Inflammatory macrophage treated with lipopolysaccharide for 4 hours (primary cell): Measurements from ENCODE around the gene SNX25.
A peak's percentile ranks its signal among the peaks of the same experiment; 100 is the strongest.

Source experiments
- DNase-seq: peaks from one replicate; pipeline ENCODE4 v3.0.0-alpha.2; 2020

SNX25 gene

DNA sequence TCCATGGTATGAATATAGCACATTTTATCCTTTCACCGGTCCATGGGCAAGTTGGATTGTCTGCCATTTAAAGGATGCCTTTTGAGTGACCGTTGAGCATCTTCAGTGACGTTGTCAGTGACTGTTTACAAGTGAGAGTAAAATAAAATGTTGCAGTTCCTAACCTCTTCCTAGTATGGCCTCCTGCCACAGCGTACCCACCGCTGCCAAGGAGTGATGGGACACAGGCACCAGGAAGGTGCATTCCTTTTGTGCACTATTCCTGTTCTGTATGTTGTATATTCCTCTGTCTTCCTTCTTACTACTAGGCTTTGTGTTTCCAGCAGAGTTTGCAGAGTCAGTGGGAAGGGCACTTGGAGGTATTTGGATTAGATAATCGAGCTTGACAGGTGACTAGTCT is 61.5 kb downstream of the SNX25 start:
- no peak for DNase-seq

DNA sequence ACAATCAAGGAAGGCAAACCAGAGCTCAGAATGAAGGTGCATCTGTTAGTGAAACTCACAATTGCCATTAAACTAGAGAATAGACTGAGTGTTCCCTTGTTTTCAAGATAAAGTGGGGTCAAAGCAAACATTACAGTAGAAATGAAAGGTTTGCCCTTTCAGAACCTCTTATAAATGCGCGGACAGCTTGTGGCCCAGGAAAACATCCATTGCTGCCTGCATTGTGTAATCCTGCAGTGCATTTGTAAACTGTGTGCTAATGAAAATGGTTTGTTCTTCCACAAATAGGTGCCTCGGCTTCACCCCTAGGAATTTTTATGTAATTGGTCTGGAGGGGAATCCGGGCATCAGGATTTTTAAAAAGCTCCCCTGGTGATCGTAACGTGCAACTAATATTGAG is 62.8 kb downstream of the SNX25 start:
- no peak for DNase-seq

DNA sequence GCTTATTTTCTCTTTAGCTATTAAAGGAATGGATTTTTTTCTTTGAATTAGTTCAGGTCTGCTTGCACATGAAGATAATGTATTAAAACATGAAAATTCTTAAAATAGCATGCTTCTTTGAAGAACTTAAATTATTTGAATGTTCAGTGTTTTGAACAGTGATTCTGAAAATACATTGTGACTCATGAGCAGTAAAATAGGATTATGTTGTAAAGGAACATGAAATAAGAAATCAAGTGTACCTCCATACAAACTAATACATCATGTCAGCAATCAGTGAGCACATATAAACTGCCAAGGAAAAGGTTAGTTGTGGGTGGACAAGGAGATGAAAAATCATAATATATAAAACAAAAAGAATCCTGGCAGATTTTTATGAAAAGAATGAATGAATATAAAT is 66.1 kb downstream of the SNX25 start:
- no peak for DNase-seq

DNA sequence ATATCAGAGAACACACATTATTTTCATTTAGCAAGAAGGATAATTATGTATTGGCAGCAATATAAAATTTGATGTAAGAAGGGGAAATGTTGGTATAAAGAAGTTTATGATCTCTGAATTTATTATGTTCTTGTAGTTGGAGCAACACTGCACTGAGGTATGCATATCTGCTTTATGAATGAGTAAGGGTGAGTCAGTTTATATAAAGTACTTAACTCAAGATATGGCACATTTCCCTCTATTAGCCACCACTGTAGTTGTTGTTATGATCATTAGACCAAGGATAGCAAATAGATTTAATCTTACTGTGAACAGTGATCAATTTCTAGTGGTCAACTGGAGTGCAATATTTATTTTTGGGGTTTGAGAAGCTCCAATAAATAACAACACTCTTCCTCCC is 66.6 kb downstream of the SNX25 start:
- no peak for DNase-seq

DNA sequence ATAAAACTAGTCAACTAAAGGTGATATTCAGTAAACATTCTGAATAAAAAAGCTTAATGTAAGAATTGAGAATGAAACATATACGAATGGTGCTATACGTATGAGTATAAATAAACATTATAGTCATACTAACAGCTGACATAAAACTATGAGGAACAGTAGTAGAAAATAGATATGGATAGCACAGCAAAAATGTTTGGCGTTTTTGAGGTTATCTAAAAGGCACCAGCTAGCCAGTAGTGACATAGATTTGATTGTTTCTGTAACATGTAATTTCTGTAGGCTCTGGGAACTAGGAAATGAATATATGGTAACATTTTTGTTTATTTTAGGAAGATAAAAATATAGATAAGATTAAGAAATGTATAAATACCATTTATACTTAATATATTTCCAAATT is 69.3 kb downstream of the SNX25 start:
- no peak for DNase-seq

DNA sequence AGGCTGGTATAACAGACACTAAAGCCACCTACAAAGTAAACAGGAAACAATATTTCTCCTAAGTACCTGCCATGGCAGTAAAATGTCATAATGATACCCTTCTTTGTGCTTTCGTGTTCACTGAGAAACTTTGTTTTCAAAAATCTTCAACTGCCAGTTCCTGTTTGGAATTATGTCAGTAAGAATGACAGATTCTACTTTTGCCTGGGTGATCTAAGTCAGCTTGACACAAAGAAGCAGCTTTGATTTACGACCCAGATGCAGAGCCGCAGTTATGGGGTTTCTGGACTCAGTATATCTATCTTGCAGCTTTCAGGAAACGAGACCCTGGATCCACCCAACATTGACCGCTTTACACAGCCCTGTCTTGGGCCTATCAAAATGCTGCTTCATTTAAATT is 71.2 kb downstream of the SNX25 start:
- no peak for DNase-seq

DNA sequence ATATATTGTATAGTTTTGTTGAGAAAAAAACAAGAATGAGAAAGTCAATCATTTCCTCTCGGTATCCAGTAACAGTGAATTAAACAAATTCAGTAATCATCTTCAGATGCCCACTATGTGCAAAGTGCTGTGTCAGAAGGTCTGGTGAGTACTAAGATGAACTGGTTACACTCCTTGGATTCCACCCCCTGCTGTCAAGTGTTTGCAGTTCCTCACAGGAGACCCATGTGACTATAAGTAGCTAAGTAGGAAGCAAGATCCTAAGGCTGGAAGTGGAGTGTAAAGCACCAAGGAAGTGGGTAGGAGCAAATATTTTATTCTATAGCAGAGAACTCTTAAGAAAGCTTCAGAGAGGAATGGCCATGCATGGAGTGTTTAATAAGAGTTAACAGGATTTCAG is 73.6 kb downstream of the SNX25 start:
- peak; percentile 4 for DNase-seq

DNA sequence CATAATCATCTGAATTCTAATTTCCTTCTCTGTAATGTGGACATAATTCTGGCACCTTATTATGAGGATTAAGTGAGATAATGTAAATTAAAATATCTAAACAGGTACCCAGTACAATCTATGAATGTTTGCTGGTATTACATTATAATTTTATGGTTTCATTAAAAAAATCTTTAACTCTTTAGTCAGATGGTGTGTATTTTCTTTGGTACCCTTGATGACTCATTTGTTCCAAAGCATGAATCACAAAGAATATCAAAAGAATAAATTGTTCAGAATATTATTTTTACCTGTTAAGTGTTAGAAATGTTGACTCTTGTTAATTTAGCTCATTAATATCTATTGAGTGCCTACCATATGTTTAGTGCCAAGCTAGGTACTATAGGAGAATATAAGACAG is 74.3 kb downstream of the SNX25 start:
- DNase-seq = no peak

DNA sequence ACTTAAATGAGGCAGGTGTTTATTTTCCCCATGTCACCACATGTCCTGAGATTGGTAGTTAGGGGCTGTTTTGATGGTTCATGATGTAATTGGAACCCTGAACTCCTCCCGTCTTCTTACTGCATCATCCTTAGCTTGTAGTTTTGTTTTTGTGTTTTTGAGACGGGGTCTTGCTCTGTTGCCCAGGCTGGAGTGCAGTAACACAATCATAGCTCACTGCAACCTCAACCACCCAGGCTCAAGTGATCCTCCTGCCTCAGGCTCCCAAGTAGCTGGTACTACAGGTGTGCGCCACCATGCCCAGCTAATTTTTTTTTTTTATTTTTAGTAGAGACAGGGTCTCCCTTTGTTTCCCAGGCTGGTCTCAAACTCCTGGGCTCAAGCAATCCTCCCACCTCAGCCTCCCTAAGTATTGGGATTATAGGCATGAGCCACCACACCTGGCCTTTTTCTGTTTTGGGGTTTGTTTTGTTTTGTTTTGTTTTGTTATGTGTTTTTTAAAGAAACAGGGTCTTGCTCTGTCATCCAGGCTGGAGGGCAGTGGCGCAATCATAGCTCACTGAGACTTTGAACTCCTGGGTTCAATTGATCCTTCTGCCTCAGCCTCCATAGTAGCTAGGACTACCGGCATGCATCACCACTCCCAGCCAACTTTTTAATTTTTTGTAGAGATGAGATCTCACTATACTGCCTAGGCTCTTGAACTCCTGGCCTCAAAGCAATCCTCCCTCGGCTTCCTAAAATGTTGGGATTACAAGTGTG is 76.4 kb downstream of the SNX25 start:
- DNase-seq = no peak

DNA sequence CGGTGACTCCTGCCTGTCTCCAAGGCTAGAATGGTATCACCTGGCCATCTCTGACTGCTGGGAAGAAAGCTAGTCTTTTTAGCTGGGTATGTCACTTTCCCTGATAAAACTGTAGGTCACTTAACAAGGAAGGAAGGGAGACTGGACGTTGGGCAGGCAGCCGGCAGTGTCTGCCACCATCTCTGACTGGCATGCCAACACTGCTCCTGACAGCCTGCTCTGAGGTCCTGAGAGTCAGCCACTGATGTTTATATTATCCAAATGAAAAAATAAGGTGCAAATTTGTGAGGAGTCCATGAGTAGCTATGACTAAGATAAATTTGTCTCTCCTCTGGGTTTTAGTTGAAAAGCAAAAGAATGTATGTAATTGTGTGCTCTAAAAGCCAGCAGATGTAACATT is 77.2 kb downstream of the SNX25 start:
- DNase-seq = no peak

DNA sequence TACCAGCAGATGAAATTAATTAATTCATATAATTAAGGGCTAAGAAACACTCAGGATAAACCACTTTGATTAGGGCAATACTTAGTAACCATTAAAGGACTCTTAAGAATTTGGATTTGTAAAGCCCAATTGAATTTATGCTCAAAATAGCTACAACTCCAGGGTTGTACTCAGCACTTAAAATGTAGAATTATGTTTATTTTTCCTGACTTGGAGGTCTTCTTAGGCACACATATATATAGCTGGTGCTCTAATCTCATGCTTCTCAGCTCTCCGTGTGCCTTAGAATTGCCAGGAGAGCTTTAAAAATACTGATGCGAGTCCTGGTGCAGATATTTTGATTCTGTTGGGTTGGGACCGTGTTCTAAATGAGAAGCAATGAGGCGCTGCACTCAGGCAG is 77.6 kb downstream of the SNX25 start:
- no peak for DNase-seq

DNA sequence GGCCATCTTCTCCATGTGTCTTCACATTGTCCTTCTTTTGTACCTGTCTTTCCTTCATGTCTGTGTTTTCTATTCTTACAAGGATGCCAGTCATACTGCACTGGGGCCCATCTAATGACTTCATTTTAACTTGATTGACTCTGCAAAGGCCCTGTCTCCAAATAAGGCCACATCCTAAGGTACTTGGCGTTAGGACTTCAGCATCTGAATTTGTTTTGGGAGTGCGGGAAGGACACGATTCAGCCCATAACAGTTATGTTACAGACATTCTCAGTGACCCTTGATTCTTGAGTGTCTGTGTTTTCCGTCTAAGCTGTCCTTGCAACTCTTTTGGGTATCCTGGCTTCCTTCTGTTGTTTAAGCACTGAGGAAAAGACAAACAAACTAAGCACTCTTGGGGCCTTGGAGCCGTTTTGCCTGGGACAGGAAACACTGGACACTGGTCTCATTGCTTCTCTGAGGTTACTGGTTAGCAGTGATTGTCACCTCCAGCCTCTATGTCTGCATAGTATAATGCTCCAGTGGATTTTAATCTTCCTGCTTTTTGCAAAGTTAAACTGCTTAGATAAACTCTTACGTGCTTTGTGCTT is 80.7 kb downstream of the SNX25 start:
- DNase-seq = no peak

DNA sequence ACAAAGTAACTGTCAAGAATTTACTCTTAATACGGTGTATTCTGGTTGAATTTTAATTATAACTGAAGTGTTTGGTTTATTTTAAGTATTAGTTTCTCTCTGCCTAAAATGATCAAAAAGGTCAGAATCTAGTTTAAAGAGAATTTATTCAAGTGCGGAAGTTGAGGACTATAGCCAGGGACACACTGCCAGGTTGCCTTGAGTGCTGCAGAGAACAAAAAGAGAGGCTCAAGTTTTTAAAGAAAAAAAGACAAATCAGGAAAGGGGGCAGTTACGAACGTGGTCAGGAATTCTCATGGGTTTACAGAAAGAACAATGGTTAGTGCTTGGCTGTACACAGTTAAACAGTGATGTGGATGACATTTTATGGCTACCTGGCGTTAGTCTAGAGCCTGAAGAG is 81.3 kb downstream of the SNX25 start:
- DNase-seq = no peak

DNA sequence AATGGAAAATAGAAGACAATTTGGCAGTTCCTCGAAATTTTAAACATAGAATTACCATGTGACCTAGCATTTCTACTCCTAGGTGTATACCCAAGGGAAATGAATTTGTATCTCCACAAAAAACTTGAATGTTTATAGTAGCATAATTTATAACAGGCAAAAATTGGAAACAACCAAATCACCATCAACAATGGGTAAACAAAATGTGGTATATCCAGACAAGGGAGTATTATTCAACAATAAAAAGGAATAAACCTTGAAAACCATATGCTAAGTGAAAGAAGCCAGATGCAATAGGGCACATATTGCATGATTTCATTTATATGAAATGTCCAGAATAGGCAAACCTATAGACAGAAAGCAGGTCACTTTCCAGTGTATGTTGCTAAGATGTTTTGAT is 83.8 kb downstream of the SNX25 start:
- DNase-seq = no peak

DNA sequence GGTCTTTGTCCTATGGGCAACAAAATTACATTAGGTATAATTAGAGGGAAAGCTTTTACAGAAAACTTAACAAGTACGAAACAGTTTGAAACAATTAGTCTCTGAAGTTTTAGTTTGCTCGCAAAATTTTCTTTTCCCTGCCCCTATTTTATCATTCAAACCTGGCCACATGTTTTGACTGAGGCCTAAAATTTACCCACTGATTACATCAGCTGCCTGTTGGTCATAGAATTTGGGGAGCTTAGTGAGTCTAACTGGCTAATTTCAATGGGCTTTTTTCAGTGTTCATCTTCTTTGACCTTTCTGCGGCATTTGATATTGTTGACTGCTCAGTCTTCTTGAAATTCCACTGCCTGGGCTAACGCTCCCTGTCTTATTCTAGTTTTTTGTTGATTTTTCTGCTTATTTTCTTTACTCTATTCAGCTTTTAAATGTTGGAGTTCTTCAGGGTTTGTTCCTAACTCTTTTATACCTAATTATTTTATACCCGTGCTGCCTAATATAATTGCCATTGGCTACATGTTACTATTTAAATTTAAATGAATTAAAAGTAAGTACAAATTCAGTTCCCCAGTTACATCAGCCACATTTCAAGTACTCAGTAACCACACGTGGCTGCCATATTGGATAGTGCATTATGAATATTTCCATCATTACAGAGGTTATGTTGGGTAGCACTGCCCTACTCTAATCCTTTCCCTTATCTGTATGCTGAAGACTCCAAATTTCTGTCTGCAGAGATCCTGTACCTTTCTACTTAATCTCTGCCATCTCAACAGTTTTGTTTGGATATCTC is 87.5 kb downstream of the SNX25 start:
- no peak for DNase-seq

DNA sequence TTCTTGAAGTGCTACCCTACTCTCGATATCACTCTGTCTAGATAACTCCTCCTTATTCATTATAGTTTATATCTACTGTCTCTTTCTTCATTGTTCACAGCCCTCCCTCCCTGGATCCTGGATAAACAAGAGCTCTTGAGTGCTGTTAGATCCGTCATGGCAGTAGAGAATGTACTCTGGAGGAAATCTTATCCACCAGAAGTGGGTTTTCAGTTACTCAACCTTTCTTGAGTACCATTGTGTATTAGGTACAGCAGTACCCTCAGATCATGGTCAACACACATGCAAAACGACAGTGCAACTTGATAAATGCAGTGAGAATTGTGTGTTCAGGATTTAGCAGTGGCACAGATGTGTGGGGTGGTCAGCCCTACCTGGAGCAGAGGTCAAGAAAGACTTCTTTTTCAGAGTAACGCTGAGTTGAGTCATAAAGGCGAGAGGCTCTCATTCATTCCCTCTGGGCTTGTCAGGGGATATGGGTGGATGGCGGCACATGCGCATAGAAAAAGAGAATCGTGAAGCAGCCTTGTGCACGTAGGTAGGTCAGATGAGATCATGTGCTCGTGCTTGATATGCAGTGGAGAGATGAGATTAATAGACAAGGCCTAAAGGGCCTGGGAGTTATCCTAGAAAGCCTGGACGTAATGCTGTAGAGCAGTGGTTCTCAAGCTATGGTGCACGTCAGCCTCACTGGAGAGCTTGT is 89.5 kb downstream of the SNX25 start:
- no peak for DNase-seq

DNA sequence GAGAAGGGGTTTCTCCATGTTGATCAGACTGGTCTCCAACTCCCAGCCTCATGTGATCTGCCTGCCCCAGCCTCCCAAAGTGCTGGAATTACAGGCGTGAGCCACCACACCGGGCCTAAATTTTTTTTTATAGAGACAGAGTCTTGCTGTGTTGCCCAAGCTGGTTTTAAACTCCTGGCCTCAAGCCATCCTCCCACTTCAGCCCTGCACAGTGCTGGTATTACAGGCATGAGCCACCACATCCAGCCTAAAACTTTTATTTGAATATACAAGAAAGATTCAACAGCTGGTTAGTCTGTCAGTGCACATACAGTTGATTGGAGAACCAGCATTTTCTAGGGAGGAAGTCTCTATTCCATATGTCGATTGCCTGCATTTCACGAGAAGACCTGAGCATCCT is 95.1 kb downstream of the SNX25 start:
- DNase-seq = no peak

DNA sequence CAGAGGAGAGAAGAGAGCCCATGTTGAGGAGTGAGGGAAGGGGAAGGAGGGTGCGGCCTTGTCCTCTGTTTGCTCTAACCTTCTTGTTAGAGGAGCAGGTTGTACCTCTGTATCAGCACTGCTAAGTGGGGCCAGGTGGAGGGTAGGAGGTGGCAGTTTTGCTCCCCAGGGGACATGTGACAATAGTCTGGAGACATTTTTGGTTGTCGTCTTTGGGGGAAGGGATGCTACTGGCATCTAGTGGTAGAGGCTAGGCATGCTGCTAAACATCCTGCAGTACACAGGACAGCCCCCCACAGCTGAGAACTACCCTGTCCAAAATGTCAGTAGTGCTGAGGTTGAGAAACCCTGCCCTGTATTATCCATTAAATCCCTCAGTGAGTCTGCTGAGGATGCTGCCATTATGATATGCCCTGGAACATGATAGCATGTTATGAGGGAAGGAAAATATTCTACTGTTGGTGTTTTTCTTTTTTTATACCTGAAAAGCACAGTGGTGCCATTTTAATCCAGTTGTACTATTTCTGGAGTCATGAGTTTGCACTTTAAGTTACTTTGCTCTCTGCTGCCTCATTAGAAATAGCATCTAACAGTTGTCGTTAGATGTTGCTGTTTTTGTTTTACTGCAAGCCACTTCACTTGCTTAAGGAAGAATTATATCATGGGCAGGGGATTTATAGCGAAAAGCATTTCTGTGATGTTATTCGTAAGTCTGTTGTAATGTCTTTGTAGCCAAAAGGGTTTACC is 95.7 kb downstream of the SNX25 start:
- DNase-seq = no peak

DNA sequence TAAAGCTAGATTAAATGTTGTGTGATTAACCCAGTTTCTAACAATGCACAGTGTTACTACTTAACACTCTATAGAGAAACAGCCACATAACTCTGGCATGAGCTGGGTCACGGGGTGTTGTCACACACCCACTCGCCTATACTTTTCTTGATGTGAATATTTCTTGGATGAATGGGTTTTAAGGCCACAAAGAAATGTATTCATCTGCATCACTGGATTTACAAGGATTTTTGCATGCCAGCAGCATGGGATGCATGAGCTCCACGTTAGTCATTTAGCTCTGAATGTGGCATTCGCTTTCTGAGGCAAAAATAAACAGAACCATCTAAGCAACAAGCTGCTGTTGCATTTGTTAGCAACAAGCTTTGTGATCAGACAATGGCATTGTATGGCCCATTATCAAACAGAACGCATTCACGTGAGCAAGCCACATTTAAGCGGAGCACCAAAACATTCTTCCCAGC is 96.6 kb downstream of the SNX25 start:
- DNase-seq = no peak

DNA sequence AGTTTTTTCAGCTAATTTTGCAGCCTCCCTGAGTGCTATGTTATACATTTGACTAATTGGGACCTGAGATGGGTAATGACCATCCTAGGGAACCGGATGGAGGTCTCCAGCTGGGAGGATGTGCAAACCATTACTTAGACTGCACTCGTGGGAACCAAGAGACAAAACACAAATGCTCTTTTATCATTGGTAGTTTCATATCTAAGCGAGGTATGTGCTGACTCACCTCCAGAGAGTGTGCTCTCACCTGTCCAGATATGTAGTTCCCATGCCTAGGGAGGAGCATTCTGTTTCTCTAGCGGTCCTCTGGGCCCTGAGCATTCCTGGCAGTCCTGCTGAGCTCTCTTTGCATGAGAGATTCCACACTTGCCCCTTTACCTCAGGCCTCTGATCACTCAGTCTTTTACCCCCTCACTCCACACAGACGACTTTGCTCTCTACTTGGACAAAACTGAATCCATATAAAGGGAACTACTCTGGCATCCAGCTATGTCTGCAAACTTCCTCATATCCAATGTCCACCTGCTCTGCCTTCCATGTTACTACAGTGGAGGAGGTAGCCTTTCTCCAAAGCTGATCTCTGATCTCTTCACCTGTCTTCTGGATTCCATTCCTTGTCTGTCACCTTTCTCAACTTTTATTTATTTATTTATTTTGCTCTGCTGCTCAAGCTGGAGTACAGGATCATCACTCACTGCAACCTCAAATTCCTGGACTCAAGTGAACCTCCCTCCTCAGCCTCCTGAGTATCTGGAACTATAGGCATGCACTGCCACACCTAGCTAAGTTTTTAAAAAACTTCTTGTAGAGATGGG is 97.9 kb downstream of the SNX25 start:
- DNase-seq = no peak

DNA sequence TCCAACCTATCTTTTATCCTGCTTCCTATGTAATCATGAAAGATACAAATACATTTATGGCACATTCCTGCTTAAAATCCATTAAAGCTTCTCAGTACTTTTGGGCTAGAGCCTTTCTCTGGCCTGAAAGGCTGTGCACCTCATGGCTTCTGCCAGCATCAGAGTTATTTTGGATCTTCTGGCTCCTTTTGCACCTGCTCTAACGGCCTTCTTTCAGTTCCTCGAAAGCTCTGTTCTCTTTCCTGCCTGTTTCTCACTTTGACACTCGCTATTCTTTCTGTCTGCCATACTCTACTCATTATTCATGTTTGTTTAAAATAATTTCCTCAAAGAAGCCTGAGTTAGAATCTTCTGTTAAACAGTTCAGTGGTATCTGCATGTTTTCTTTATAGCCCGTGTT is 100.4 kb downstream of the SNX25 start:
- DNase-seq = no peak
